Activated CD4-positive, alpha-beta T cell treated with anti-CD3 and anti-CD28 coated beads, Interleukin-2, amount 50 U/mL, for 24 hours (primary cell): ENCODE results near the gene PTPRN2.
"Not testable (repeated sequence)": the region's sequence is repeated elsewhere in the genome, so short reads cannot be mapped to it uniquely, and the experiment has no call there.

Experiments
- DNase-seq, 2 donors: peaks; one replicate each; pipeline ENCODE4 v3.0.0-alpha.2; 2020; ENCODE audit warnings: low read depth in 1 of 2, low spot score in 1 of 2

PTPRN2 gene

GRCh38 chr7:158355456-158356065 lies 232.1 kb downstream of the PTPRN2 start:
- no peak for DNase-seq

- no peak for DNase-seq
Observed at GRCh38 chr7:158354861-158355260, 232.8 kb downstream of the PTPRN2 start.

GRCh38 chr7:158353606-158354570 lies 233.7 kb downstream of the PTPRN2 start:
- no peak for DNase-seq

- DNase-seq, result not testable (repeated sequence)
Observed at GRCh38 chr7:158351899-158352729, 235.5 kb downstream of the PTPRN2 start.

- no peak for DNase-seq
Observed at GRCh38 chr7:158351481-158351880, 236.1 kb downstream of the PTPRN2 start.

GRCh38 chr7:158351051-158351450 lies 236.6 kb downstream of the PTPRN2 start:
- DNase-seq, result no peak

GRCh38 chr7:158350166-158350900 lies 237.3 kb downstream of the PTPRN2 start:
- DNase-seq, result no peak

GRCh38 chr7:158348446-158348845 lies 239.2 kb downstream of the PTPRN2 start:
- no peak for DNase-seq

GRCh38 chr7:158348039-158348438 lies 239.6 kb downstream of the PTPRN2 start:
- not testable (repeated sequence) for DNase-seq

GRCh38 chr7:158345731-158346130 lies 241.9 kb downstream of the PTPRN2 start:
- DNase-seq, result no peak

- no peak for DNase-seq
Observed at GRCh38 chr7:158344706-158345300, 242.8 kb downstream of the PTPRN2 start.

GRCh38 chr7:158343936-158344455 lies 243.6 kb downstream of the PTPRN2 start:
- no peak for DNase-seq

- DNase-seq, result no peak
Observed at GRCh38 chr7:158343526-158343925, 244.1 kb downstream of the PTPRN2 start.

GRCh38 chr7:158341097-158341496 lies 246.5 kb downstream of the PTPRN2 start:
- not testable (repeated sequence) for DNase-seq

GRCh38 chr7:158336952-158337351 lies 250.7 kb downstream of the PTPRN2 start:
- not testable (repeated sequence) for DNase-seq

- DNase-seq, result not testable (repeated sequence)
Observed at GRCh38 chr7:158332516-158332915, 255.1 kb downstream of the PTPRN2 start.

GRCh38 chr7:158331826-158332450 lies 255.7 kb downstream of the PTPRN2 start:
- not testable (repeated sequence) for DNase-seq

GRCh38 chr7:158329686-158330085 lies 257.9 kb downstream of the PTPRN2 start:
- no peak for DNase-seq

GRCh38 chr7:158329014-158329610 lies 258.5 kb downstream of the PTPRN2 start:
- no peak for DNase-seq
